ENCODE results near the gene NKX2-3.

Gene NKX2-3

GRCh38 chr10:99579971-99580370, 47.2 kb downstream of the NKX2-3 start:
- no peak overlapping the region for H3K27ac ChIP-seq (ENCODE audit: low read depth, low read length)
- no peaks in the 10 kb centered on the region for H3K36me3 ChIP-seq (ENCODE audit: control insufficient read depth, insufficient read depth, low read length)
- no peak overlapping the region for H3K9ac ChIP-seq (ENCODE audit: low read length)
- no peaks in the 10 kb centered on the region for H3K4me1 ChIP-seq (ENCODE audit: control insufficient read depth, insufficient read depth, low read length)
- no peaks in the 10 kb centered on the region for H3K27me3 ChIP-seq (ENCODE audit: control insufficient read depth, insufficient read depth, low read length)
- H3K4me3 ChIP-seq (ENCODE audit: low read length): no peak overlapping the region

GRCh38 chr10:99582255-99582770, 49.6 kb downstream of the NKX2-3 start:
- H3K27ac ChIP-seq (ENCODE audit: low read depth, low read length): no peak overlapping the region
- H3K4me1 ChIP-seq (ENCODE audit: control insufficient read depth, insufficient read depth, low read length): no peaks in the 10 kb centered on the region
- no peaks in the 10 kb centered on the region for H3K36me3 ChIP-seq (ENCODE audit: control insufficient read depth, insufficient read depth, low read length)
- no peaks in the 10 kb centered on the region for H3K27me3 ChIP-seq (ENCODE audit: control insufficient read depth, insufficient read depth, low read length)
- no peak overlapping the region for H3K4me3 ChIP-seq (ENCODE audit: low read length)
- H3K9ac ChIP-seq (ENCODE audit: low read length): no peak overlapping the region

- Histone ChIP-seq H3K27me3 (ENCODE audit: control insufficient read depth, insufficient read depth, low read length) (no peaks in the 10 kb centered on the region), H3K36me3 (ENCODE audit: control insufficient read depth, insufficient read depth, low read length) (no peaks in the 10 kb centered on the region)
These were observed 50.9 kb downstream of the NKX2-3 start for GRCh38 chr10:99583687-99584086.

More at GRCh38 chr10:99583687-99584086, 50.9 kb downstream of the NKX2-3 start:
- Histone ChIP-seq H3K4me1 (ENCODE audit: control insufficient read depth, insufficient read depth, low read length) (no peaks in the 10 kb centered on the region), H3K4me3 (ENCODE audit: low read length) (no peak overlapping the region), H3K27ac (ENCODE audit: low read depth, low read length) (no peak overlapping the region), H3K9ac (ENCODE audit: low read length) (no peak overlapping the region)

All from rectal smooth muscle tissue (tissue), 1 donor.